Liver (tissue), 9 donors: ENCODE results near the gene EXOG. TPM values are rescaled to one million over a fixed set of nuclear protein-coding genes. Genes with fewer than 3 reads are reported as not detected.

Source experiments
- DNase-seq: peaks from one replicate; pipeline ENCODE4 v3.0.0-alpha.2; 2017; ENCODE audit warnings: low spot score
- H3K27ac ChIP-seq, 2 donors: one replicate each; pipeline ENCODE4 v1.7.0; 2013; ENCODE audit warnings: inconsistent platforms in 2 of 2, low read length in 2 of 2, control low read depth in 1 of 2, low read depth in 1 of 2, mild to moderate bottlenecking in 1 of 2
- H3K27me3 ChIP-seq, 4 donors: one replicate each; pipeline versions ENCODE4 v1.6.1 to v1.7.0; 2013; ENCODE audit warnings: low read length in 3 of 4, inconsistent platforms in 1 of 4, mild to moderate bottlenecking in 1 of 4, moderate library complexity in 1 of 4; ENCODE audit not compliant: control insufficient read depth in 4 of 4, insufficient read depth in 4 of 4
- H3K36me3 ChIP-seq, 4 donors: one replicate each; pipeline versions ENCODE4 v1.6.1 to v1.7.0; 2013; ENCODE audit warnings: low read length in 3 of 4, mild to moderate bottlenecking in 3 of 4, low read depth in 1 of 4, moderate library complexity in 1 of 4; ENCODE audit not compliant: control insufficient read depth in 4 of 4, insufficient read depth in 3 of 4
- H3K4me1 ChIP-seq, 4 donors: one replicate each; pipeline versions ENCODE4 v1.6.1 to v1.7.0; 2013; ENCODE audit warnings: low read length in 3 of 4, mild to moderate bottlenecking in 3 of 4, moderate library complexity in 1 of 4; ENCODE audit not compliant: control insufficient read depth in 4 of 4, insufficient read depth in 4 of 4
- H3K4me3 ChIP-seq, 3 donors: one replicate each; pipeline versions ENCODE4 v1.6.1 to v1.7.0; 2013; ENCODE audit warnings: low read length in 3 of 3, control low read depth in 1 of 3, low read depth in 1 of 3, mild to moderate bottlenecking in 1 of 3
- H3K9ac ChIP-seq, 2 donors: one replicate each; pipeline ENCODE4 v1.7.0; 2013; ENCODE audit warnings: low read length in 2 of 2, mild to moderate bottlenecking in 2 of 2, moderate library complexity in 2 of 2, control low read depth in 1 of 2, low read depth in 1 of 2
- H3K9me3 ChIP-seq, 4 donors: one replicate each; pipeline versions ENCODE4 v1.6.1 to v1.7.0; 2013; ENCODE audit warnings: low read length in 3 of 4; ENCODE audit not compliant: control insufficient read depth in 4 of 4
- ATF3 ChIP-seq: IDR thresholded peaks from 2 replicates; pipeline ENCODE4 v1.6.1; 2016; ENCODE audit warnings: antibody characterized with exemption
- EGR1 ChIP-seq, 2 donors: IDR thresholded peaks; 2 replicates each; pipeline ENCODE4 v1.6.1; 2016 to 2018; ENCODE audit warnings: antibody characterized with exemption in 2 of 2, low read depth in 2 of 2
- FOXA1 ChIP-seq: IDR thresholded peaks from 2 replicates; pipeline ENCODE4 v1.6.1; 2016; ENCODE audit warnings: antibody characterized with exemption
- FOXA2 ChIP-seq: IDR thresholded peaks from 2 replicates; pipeline ENCODE4 v1.6.1; 2016; ENCODE audit warnings: antibody characterized with exemption
- GABPA ChIP-seq, 2 donors: IDR thresholded peaks in 1 of 2; conservative IDR thresholded peaks in 1 of 2; 2 replicates each; pipeline ENCODE4 v1.6.1; 2016; ENCODE audit warnings: antibody characterized with exemption in 2 of 2, mild to moderate bottlenecking in 1 of 2, moderate library complexity in 1 of 2
- HNF4A ChIP-seq, 2 donors: conservative IDR thresholded peaks; 2 replicates each; pipeline ENCODE4 v1.6.1; 2016; ENCODE audit warnings: antibody characterized with exemption in 2 of 2, mild to moderate bottlenecking in 2 of 2
- HNF4G ChIP-seq: IDR thresholded peaks from 2 replicates; pipeline ENCODE4 v1.6.1; 2016; ENCODE audit warnings: antibody characterized with exemption
- NR2F2 ChIP-seq: IDR thresholded peaks from 2 replicates; pipeline ENCODE4 v1.6.1; 2016; ENCODE audit warnings: antibody characterized with exemption
- RAD21 ChIP-seq, 2 donors: IDR thresholded peaks; 2 replicates each; pipeline ENCODE4 v1.6.1; 2016; ENCODE audit warnings: antibody characterized with exemption in 2 of 2, mild to moderate bottlenecking in 2 of 2
- REST ChIP-seq: IDR thresholded peaks from 2 replicates; pipeline ENCODE4 v1.6.1; 2016; ENCODE audit warnings: antibody characterized with exemption, mild to moderate bottlenecking
- RXRA ChIP-seq, 2 donors: IDR thresholded peaks; 2 replicates each; pipeline ENCODE4 v1.6.1; 2017 to 2018; ENCODE audit warnings: antibody characterized with exemption in 2 of 2, mild to moderate bottlenecking in 1 of 2
- SP1 ChIP-seq: IDR thresholded peaks from 2 replicates; pipeline ENCODE4 v1.6.1; 2018; ENCODE audit warnings: antibody characterized with exemption, mild to moderate bottlenecking
- YY1 ChIP-seq: IDR thresholded peaks from 2 replicates; pipeline ENCODE4 v1.6.1; 2016; ENCODE audit warnings: antibody characterized with exemption, mild to moderate bottlenecking
- WGBS: extraction: QIAGEN DNeasy Blood & Tissue Kit; methylation state at CpG from one replicate; pipeline ENCODE4 v1.1.7; 2013; 5-methylcytosine and 5-hydroxymethylcytosine counted together
- polyA plus RNA-seq, 2 donors: library from polyadenylated mRNA; stranded (reverse) in 1 of 2; unstranded in 1 of 2; fragments of 200-250 nt in 1 of 2; fragments of >200 nt in 1 of 2; fragmentation: Nextera tagmentation in 1 of 2; extraction: Ambion mirVana in 1 of 2; gene quantifications; one replicate each; pipeline versions ENCODE4 v1.2.1 to v1.2.3, GENCODE V29; 2013 to 2015
- total RNA-seq, 2 donors: library from RNA; depleted of rRNA; stranded (reverse); fragments of >200 nt; gene quantifications; one replicate each; pipeline ENCODE4 v1.2.3, GENCODE V29; 2014
- TF ChIP-seq, protein P1 (sequence below): IDR thresholded peaks from 2 replicates; pipeline ENCODE4 v1.6.1; 2016; ENCODE audit warnings: antibody characterized with exemption
- TF ChIP-seq, protein P2 (sequence below): fragments of 150-350 bp; IDR thresholded peaks from 2 replicates; pipeline ENCODE4 v1.5.1; 2017; ENCODE audit warnings: improper control_type of control experiment, low read depth, low read length; ENCODE audit not compliant: missing input control
- TF ChIP-seq, protein P3 (sequence below): IDR thresholded peaks from 2 replicates; pipeline ENCODE4 v1.6.1; 2016; ENCODE audit warnings: antibody characterized with exemption
- donor health status: healthy.
- donor health status: healthy.
- donor health status: healthy.
- donor health status: healthy.
- donor health status: healthy.

The EXOG gene
- total and polyA plus RNA-seq, 4 donors, result 2.1 to 4.4 (median 3.9) TPM

DNA sequence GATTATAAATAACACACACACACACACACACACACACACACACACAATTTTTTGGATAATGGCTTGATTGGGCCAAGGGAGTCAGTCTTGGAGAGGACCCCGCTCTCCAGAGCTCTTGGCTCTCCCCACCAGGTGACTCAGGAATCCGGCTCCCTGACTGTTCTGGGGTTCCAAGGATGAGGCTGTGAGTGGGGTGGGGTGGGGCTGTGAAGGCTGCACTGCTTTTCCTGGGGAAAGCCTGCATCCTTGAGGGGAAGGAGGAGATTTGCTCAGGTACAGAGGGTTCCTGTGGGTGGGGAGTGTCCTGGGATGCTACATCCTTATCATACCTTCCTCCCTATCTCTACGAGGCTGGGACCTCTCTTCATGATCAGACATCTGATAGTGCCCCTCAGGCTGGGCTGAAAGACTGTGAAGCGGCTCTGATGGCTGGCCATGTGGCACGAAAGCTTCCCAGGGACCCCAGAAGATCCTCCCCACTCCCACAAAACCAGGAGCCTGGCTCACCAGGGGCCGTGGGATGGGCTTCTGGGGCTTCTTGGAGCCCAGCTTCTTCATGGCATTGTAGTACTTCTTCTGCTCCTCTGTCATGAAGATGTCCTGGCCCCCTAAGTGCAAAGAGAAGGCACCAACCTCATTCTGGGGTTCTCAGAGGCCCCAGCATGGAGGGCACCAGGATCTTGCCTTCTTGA, 59.2 kb downstream of the EXOG start (continued):
- TF ChIP-seq, protein P1, sequence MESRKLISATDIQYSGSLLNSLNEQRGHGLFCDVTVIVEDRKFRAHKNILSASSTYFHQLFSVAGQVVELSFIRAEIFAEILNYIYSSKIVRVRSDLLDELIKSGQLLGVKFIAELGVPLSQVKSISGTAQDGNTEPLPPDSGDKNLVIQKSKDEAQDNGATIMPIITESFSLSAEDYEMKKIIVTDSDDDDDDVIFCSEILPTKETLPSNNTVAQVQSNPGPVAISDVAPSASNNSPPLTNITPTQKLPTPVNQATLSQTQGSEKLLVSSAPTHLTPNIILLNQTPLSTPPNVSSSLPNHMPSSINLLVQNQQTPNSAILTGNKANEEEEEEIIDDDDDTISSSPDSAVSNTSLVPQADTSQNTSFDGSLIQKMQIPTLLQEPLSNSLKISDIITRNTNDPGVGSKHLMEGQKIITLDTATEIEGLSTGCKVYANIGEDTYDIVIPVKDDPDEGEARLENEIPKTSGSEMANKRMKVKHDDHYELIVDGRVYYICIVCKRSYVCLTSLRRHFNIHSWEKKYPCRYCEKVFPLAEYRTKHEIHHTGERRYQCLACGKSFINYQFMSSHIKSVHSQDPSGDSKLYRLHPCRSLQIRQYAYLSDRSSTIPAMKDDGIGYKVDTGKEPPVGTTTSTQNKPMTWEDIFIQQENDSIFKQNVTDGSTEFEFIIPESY, result no peak
- TF ChIP-seq RXRA (IDR thresholded peaks at IDR 0.05) (no peak), HNF4G (no peak), ATF3 (no peak), RAD21 (IDR thresholded peaks at IDR 0.05) (no peak)

DNA sequence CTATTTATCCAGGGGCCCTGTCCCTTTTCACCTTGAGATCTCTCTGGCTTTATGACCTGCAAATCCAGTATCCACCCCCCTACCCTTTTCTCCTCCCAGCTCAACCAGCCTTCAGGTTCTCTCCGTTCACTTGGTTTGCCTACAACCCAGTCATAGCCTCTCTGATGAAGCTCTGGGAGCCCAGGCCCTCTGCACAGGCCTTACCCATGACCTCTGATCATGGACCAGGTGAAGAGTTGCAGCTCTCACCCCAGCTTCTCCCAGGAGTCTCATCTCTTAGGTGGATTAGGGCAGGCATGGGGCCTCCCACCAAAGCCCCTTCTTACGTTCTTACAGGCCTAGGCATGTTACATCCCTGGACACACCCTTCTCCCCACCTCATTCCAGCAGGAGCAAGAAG, 59.8 kb downstream of the EXOG start:
- Histone ChIP-seq H3K4me3 (no peak overlapping the region), H3K27ac (no peak overlapping the region), H3K9ac (no peak overlapping the region), H3K27me3 (no peaks in the 10 kb centered on the region), H3K9me3 (no peaks in the 10 kb centered on the region), H3K4me1 (no peaks in the 10 kb centered on the region), H3K36me3 (no peaks in the 10 kb centered on the region)
- WGBS, result 94% methylated on average over 2 of the region's 2 CpGs
- TF ChIP-seq YY1 (no peak), GABPA (IDR thresholded peaks at IDR 0.05 in 1 of 2, conservative IDR thresholded peaks at IDR 0.05 in 1 of 2) (no peak), ATF3 (no peak), NR2F2 (no peak), RXRA (IDR thresholded peaks at IDR 0.05) (no peak), HNF4A (conservative IDR thresholded peaks at IDR 0.05) (no peak), FOXA2 (no peak)
- TF ChIP-seq, protein P2, sequence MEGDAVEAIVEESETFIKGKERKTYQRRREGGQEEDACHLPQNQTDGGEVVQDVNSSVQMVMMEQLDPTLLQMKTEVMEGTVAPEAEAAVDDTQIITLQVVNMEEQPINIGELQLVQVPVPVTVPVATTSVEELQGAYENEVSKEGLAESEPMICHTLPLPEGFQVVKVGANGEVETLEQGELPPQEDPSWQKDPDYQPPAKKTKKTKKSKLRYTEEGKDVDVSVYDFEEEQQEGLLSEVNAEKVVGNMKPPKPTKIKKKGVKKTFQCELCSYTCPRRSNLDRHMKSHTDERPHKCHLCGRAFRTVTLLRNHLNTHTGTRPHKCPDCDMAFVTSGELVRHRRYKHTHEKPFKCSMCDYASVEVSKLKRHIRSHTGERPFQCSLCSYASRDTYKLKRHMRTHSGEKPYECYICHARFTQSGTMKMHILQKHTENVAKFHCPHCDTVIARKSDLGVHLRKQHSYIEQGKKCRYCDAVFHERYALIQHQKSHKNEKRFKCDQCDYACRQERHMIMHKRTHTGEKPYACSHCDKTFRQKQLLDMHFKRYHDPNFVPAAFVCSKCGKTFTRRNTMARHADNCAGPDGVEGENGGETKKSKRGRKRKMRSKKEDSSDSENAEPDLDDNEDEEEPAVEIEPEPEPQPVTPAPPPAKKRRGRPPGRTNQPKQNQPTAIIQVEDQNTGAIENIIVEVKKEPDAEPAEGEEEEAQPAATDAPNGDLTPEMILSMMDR, result no peak
- no peak for DNase-seq

- Histone ChIP-seq H3K4me1 (no peaks in the 10 kb centered on the region), H3K9me3 (no peaks in the 10 kb centered on the region), H3K27ac (no peak overlapping the region), H3K36me3 (no peaks in the 10 kb centered on the region), H3K4me3 (no peak overlapping the region), H3K27me3 (no peaks in the 10 kb centered on the region), H3K9ac (no peak overlapping the region)
- DNase-seq, result no peak
- 80% methylated on average over 4 of the region's 4 CpGs for WGBS
- TF ChIP-seq HNF4A (conservative IDR thresholded peaks at IDR 0.05) (no peak), SP1 (no peak), GABPA (IDR thresholded peaks at IDR 0.05 in 1 of 2, conservative IDR thresholded peaks at IDR 0.05 in 1 of 2) (no peak), NR2F2 (no peak), HNF4G (no peak), EGR1 (IDR thresholded peaks at IDR 0.05; ENCODE audit: low read depth in 2 of 2) (no peak), FOXA2 (no peak), REST (no peak), FOXA1 (no peak), ATF3 (no peak), RAD21 (IDR thresholded peaks at IDR 0.05) (no peak), RXRA (IDR thresholded peaks at IDR 0.05) (no peak)
- TF ChIP-seq, protein P3, sequence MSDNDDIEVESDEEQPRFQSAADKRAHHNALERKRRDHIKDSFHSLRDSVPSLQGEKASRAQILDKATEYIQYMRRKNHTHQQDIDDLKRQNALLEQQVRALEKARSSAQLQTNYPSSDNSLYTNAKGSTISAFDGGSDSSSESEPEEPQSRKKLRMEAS, result no peak
- TF ChIP-seq, protein P1, result no peak
Observed at GRCh38 chr3:38556640-38557358, 60.7 kb downstream of the EXOG start.
